GM21786 (cell line): ENCODE data around the gene TRPM8.
"Not testable (repeated sequence)": the region's sequence is repeated elsewhere in the genome, so short reads cannot be mapped to it uniquely, and the experiment has no call there.

Experiments used
- ATAC-seq: cut with Tn5 transposase; IDR thresholded peaks from one replicate; pipeline ENCODE4 v1.9.1; 2021; ENCODE audit not compliant: unreplicated experiment

The TRPM8 gene

GRCh38 chr2:233917116-233917515 is at the start of gene TRPM8:
TRPM8 (plus strand) TSS chr2:233917373; CDS start chr2:233926538, 9,165 bp downstream.
- no peak for ATAC-seq

- ATAC-seq, result peak; percentile 48
Measured at GRCh38 chr2:233867993-233868532, 49.1 kb upstream of the TRPM8 start, which contains the start of gene MSL3B. MSL3B (minus strand) TSS chr2:233868386.

GRCh38 chr2:233871432-233871831 is 45.7 kb upstream of the TRPM8 start:
- ATAC-seq, result no peak

- not testable (repeated sequence) for ATAC-seq
Measured at GRCh38 chr2:233872125-233872524, 45.0 kb upstream of the TRPM8 start.

GRCh38 chr2:233882353-233882752 is 34.8 kb upstream of the TRPM8 start:
- ATAC-seq, result no peak

GRCh38 chr2:233892793-233893192 is 24.4 kb upstream of the TRPM8 start:
- no peak for ATAC-seq

GRCh38 chr2:233896253-233896652 is 20.9 kb upstream of the TRPM8 start:
- not testable (repeated sequence) for ATAC-seq

GRCh38 chr2:233901367-233901766 is 15.8 kb upstream of the TRPM8 start:
- no peak for ATAC-seq

GRCh38 chr2:233901884-233902283 is 15.3 kb upstream of the TRPM8 start:
- no peak for ATAC-seq

- ATAC-seq, result no peak
Measured at GRCh38 chr2:233905945-233906344, 11.2 kb upstream of the TRPM8 start.

GRCh38 chr2:233907627-233908026 is 9.5 kb upstream of the TRPM8 start:
- ATAC-seq, result no peak

GRCh38 chr2:233912691-233913423 is 4.3 kb upstream of the TRPM8 start:
- no peak for ATAC-seq

GRCh38 chr2:233915128-233915527 is 2.0 kb upstream of the TRPM8 start:
- no peak for ATAC-seq

GRCh38 chr2:233919319-233919718 is 2.1 kb downstream of the TRPM8 start:
- ATAC-seq, result no peak

- ATAC-seq, result no peak
Measured at GRCh38 chr2:233919938-233920337, 2.8 kb downstream of the TRPM8 start.

- no peak for ATAC-seq
Measured at GRCh38 chr2:233922471-233922870, 5.3 kb downstream of the TRPM8 start.

GRCh38 chr2:233925402-233925801 is 8.2 kb downstream of the TRPM8 start:
- no peak for ATAC-seq

- no peak for ATAC-seq
Measured at GRCh38 chr2:233926806-233927205, 9.6 kb downstream of the TRPM8 start.

- no peak for ATAC-seq
Measured at GRCh38 chr2:233928594-233929351, 11.6 kb downstream of the TRPM8 start.

GRCh38 chr2:233929352-233930022 is 12.3 kb downstream of the TRPM8 start:
- no peak for ATAC-seq

- ATAC-seq, result no peak
Measured at GRCh38 chr2:233934524-233934923, 17.4 kb downstream of the TRPM8 start.
